Lower lobe of right lung (tissue), 2 donors: ENCODE data around the gene BEST3. TPM values are rescaled to one million over a fixed set of nuclear protein-coding genes. Genes with fewer than 3 reads are reported as not detected.

ENCODE experiments used
- ATAC-seq, 2 donors: fragments of 200-7000 bp; cut with Tn5 transposase; one replicate each; pipeline ENCODE4 v1.9.1; 2020 to 2022; ENCODE audit warnings: mild to moderate bottlenecking in 2 of 2, moderate library complexity in 2 of 2
- DNase-seq: peaks from one replicate; pipeline ENCODE4 v3.0.0-alpha.2; 2020
- H3K27ac ChIP-seq: fragments of 200-600 bp; one replicate; pipeline ENCODE4 v1.8.0; 2022
- H3K27me3 ChIP-seq: fragments of 200-600 bp; one replicate; pipeline ENCODE4 v1.8.0; 2022; ENCODE audit warnings: low read depth
- H3K36me3 ChIP-seq: fragments of 200-600 bp; one replicate; pipeline ENCODE4 v1.8.0; 2022; ENCODE audit warnings: mild to moderate bottlenecking
- H3K4me1 ChIP-seq: fragments of 200-600 bp; one replicate; pipeline ENCODE4 v1.8.0; 2022
- H3K4me3 ChIP-seq: fragments of 200-600 bp; one replicate; pipeline ENCODE4 v1.8.0; 2022; ENCODE audit warnings: mild to moderate bottlenecking
- H3K9me3 ChIP-seq: fragments of 200-600 bp; one replicate; pipeline ENCODE4 v1.8.0; 2022
- intact Hi-C: fragments of 100-400 bp; cut with DNase I; formaldehyde crosslinking; loops from one replicate; pipeline ENCODE4 v1.11.0; 2022
- total RNA-seq: library from RNA; stranded (reverse); fragmentation: NEBNext Ultra II Directional; extraction: Animal tissue kit (Norgen Biotek cat#: 25700); gene quantifications from one replicate; pipeline ENCODE4 v1.2.1, GENCODE V29; 2021
- TF ChIP-seq, protein P1 (sequence below): fragments of 200-600 bp; IDR thresholded peaks from one replicate; pipeline ENCODE4 v1.8.0; 2022; ENCODE audit warnings: antibody characterized with exemption, mild to moderate bottlenecking
- donor health status: DM: no; HTN: yes; CAD: no; lungs with severe emphysema.

The BEST3 gene
- total RNA-seq, 1 donor from 2014 or later = not detected

- TF ChIP-seq, protein P1, sequence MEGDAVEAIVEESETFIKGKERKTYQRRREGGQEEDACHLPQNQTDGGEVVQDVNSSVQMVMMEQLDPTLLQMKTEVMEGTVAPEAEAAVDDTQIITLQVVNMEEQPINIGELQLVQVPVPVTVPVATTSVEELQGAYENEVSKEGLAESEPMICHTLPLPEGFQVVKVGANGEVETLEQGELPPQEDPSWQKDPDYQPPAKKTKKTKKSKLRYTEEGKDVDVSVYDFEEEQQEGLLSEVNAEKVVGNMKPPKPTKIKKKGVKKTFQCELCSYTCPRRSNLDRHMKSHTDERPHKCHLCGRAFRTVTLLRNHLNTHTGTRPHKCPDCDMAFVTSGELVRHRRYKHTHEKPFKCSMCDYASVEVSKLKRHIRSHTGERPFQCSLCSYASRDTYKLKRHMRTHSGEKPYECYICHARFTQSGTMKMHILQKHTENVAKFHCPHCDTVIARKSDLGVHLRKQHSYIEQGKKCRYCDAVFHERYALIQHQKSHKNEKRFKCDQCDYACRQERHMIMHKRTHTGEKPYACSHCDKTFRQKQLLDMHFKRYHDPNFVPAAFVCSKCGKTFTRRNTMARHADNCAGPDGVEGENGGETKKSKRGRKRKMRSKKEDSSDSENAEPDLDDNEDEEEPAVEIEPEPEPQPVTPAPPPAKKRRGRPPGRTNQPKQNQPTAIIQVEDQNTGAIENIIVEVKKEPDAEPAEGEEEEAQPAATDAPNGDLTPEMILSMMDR = no peak
- no peaks in the 10 kb centered on the region for H3K27me3 ChIP-seq
- H3K27ac ChIP-seq = no peak overlapping the region
- no peak overlapping the region for H3K4me3 ChIP-seq
- no peaks in the 10 kb centered on the region for H3K36me3 ChIP-seq
- no peak for ATAC-seq
- no peak for DNase-seq
- intact Hi-C loops = no loop called here
- H3K9me3 ChIP-seq = no peaks in the 10 kb centered on the region
- H3K4me1 ChIP-seq = no peaks in the 10 kb centered on the region
Observed at GRCh38 chr12:69633061-69633460, 66.0 kb downstream of the BEST3 start.

DNA sequence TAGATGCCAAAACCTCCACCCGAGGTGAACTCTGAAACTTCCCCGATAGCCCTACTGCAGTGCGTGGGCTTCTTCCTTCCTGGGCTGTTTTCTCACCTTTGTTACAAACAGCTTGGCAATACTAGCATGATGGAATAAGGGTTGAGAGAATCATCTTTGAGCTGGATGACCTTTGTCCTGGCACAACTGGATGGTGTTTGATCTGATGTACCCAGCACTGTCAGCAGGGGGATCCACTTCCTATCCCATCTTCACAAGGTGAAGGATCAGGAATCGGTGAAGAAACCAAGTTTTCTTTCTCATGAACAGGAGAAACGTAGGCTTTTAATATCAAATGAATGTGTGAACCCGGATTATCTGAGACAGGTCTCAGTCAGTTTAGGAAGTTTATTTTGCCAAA is 68.9 kb downstream of the BEST3 start:
- ATAC-seq (no peak), DNase-seq (no peak)
- no peaks in the 10 kb centered on the region for H3K9me3 ChIP-seq
- H3K27ac ChIP-seq = no peak overlapping the region
- no peaks in the 10 kb centered on the region for H3K27me3 ChIP-seq
- no peak overlapping the region for H3K4me3 ChIP-seq
- no peaks in the 10 kb centered on the region for H3K4me1 ChIP-seq
- intact Hi-C loops = no loop called here
- TF ChIP-seq, protein P1 = no peak
- H3K36me3 ChIP-seq = no peaks in the 10 kb centered on the region

GRCh38 chr12:69627501-69627900 is 71.6 kb downstream of the BEST3 start:
- Histone ChIP-seq H3K4me3 (no peak overlapping the region), H3K9me3 (no peaks in the 10 kb centered on the region), H3K27ac (no peak overlapping the region), H3K4me1 (no peaks in the 10 kb centered on the region), H3K27me3 (no peaks in the 10 kb centered on the region), H3K36me3 (no peaks in the 10 kb centered on the region)
- DNase-seq (no peak), ATAC-seq (no peak)
- intact Hi-C loops = no loop called here
- TF ChIP-seq, protein P1 = no peak

DNA sequence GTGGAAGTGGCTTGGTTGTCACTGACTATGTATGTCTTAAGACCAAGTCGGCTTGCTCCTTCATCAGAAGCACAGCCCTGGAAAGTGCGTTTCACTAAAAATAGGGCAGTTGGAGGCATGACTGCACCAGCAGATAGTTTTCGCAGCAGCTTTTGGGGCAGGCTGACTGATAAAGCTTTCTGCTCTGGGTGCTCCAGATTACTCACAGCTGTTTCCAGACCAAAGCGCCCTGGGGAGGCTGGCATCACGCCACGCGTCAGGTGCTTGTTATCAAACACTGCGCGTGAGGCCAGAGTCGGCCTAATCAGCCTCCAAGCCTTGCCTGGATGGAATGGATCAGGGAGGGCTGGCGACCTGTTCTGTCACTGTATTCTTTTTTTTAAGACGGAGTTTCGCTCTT is 75.1 kb downstream of the BEST3 start:
- intact Hi-C loops = no loop called here
- TF ChIP-seq, protein P1 = no peak
- Histone ChIP-seq H3K36me3 (no peaks in the 10 kb centered on the region), H3K9me3 (no peaks in the 10 kb centered on the region), H3K4me3 (no peak overlapping the region), H3K4me1 (no peaks in the 10 kb centered on the region), H3K27me3 (no peaks in the 10 kb centered on the region), H3K27ac (no peak overlapping the region)
- ATAC-seq = peak in 1 of 2 donors; percentile 26
- peak; percentile 61 for DNase-seq

GRCh38 chr12:69621551-69621950 is 77.6 kb downstream of the BEST3 start:
- intact Hi-C loops = no loop called here
- Histone ChIP-seq H3K9me3 (no peaks in the 10 kb centered on the region), H3K27ac (no peak overlapping the region), H3K4me1 (no peaks in the 10 kb centered on the region), H3K27me3 (no peaks in the 10 kb centered on the region), H3K36me3 (no peaks in the 10 kb centered on the region), H3K4me3 (no peak overlapping the region)
- ATAC-seq = no peak
- TF ChIP-seq, protein P1 = no peak
- no peak for DNase-seq

- DNase-seq (no peak), ATAC-seq (no peak)
- Histone ChIP-seq H3K27ac (no peak overlapping the region), H3K27me3 (no peaks in the 10 kb centered on the region), H3K4me3 (no peak overlapping the region), H3K36me3 (no peaks in the 10 kb centered on the region), H3K4me1 (no peaks in the 10 kb centered on the region), H3K9me3 (no peaks in the 10 kb centered on the region)
- TF ChIP-seq, protein P1 = no peak
- intact Hi-C loops = no loop called here
Observed at GRCh38 chr12:69620921-69621320, 78.2 kb downstream of the BEST3 start.
